CD1c-positive myeloid dendritic cell (primary cell): Measurements from ENCODE around the gene TANGO6.
"Not testable (repeated sequence)": the region's sequence is repeated elsewhere in the genome, so short reads cannot be mapped to it uniquely, and the experiment has no call there.

ENCODE experiments used
- DNase-seq: peaks from one replicate; pipeline ENCODE4 v3.0.0-alpha.2; 2016; ENCODE audit errors: extremely low spot score

The TANGO6 gene

GRCh38 chr16:69012906-69013305 lies 169.6 kb downstream of the TANGO6 start:
- DNase-seq: no peak

- no peak for DNase-seq
Measured at GRCh38 chr16:69013991-69014390, 170.7 kb downstream of the TANGO6 start.

GRCh38 chr16:69014811-69015210 lies 171.5 kb downstream of the TANGO6 start:
- DNase-seq: no peak

GRCh38 chr16:69017036-69017783 lies 173.9 kb downstream of the TANGO6 start:
- peak; percentile 66 for DNase-seq

- DNase-seq: no peak
Measured at GRCh38 chr16:69019811-69020210, 176.5 kb downstream of the TANGO6 start.

- DNase-seq: no peak
Measured at GRCh38 chr16:69029121-69029520, 185.8 kb downstream of the TANGO6 start.

GRCh38 chr16:69031877-69032301 lies 188.6 kb downstream of the TANGO6 start:
- DNase-seq: no peak

GRCh38 chr16:69033151-69033949 lies 190.0 kb downstream of the TANGO6 start:
- no peak for DNase-seq

- DNase-seq: no peak
Measured at GRCh38 chr16:69035375-69035774, 192.0 kb downstream of the TANGO6 start.

- no peak for DNase-seq
Measured at GRCh38 chr16:69036399-69037091, 193.2 kb downstream of the TANGO6 start.

- DNase-seq: no peak
Measured at GRCh38 chr16:69037373-69038160, 194.2 kb downstream of the TANGO6 start.

- no peak for DNase-seq
Measured at GRCh38 chr16:69039333-69039941, 196.1 kb downstream of the TANGO6 start.

- DNase-seq: no peak
Measured at GRCh38 chr16:69040144-69040909, 197.0 kb downstream of the TANGO6 start.

GRCh38 chr16:69048328-69049120 lies 205.2 kb downstream of the TANGO6 start:
- no peak for DNase-seq

- no peak for DNase-seq
Measured at GRCh38 chr16:69049146-69049545, 205.8 kb downstream of the TANGO6 start.

GRCh38 chr16:69049603-69050375 lies 206.5 kb downstream of the TANGO6 start:
- no peak for DNase-seq

GRCh38 chr16:69051517-69051830 lies 208.1 kb downstream of the TANGO6 start:
- DNase-seq: not testable (repeated sequence)

GRCh38 chr16:69055008-69055407 lies 211.7 kb downstream of the TANGO6 start:
- DNase-seq: no peak

GRCh38 chr16:69055980-69056379 lies 212.6 kb downstream of the TANGO6 start:
- no peak for DNase-seq
